Measurements from ENCODE around the gene SLC37A3. TPM values are rescaled to one million over a fixed set of nuclear protein-coding genes. Genes with fewer than 3 reads are reported as not detected.
"Not testable (repeated sequence)": the region's sequence is repeated elsewhere in the genome, so short reads cannot be mapped to it uniquely, and the experiment has no call there.

Gene SLC37A3
- total RNA-seq, 1 donor from 2014 or later = 37.0 TPM

GRCh38 chr7:140322759-140323158 is 75.6 kb downstream of the SLC37A3 start:
- no peak for DNase-seq (ENCODE audit: low read depth)
- H3K4me3 ChIP-seq (ENCODE audit: low read depth, low read length) = no peak overlapping the region
- TF ChIP-seq CTCF (conservative IDR thresholded peaks at IDR 0.05; ENCODE audit: low read depth, low read length) = no peak

GRCh38 chr7:140320078-140320477 is 78.3 kb downstream of the SLC37A3 start:
- DNase-seq (ENCODE audit: low read depth); H3K4me3 ChIP-seq (ENCODE audit: low read depth, low read length): not testable (repeated sequence)

- H3K4me3 ChIP-seq (ENCODE audit: low read depth, low read length) = no peak overlapping the region
- DNase-seq (ENCODE audit: low read depth) = no peak
- no peak for TF ChIP-seq CTCF (conservative IDR thresholded peaks at IDR 0.05; ENCODE audit: low read depth, low read length)
These were observed 80.3 kb downstream of the SLC37A3 start for GRCh38 chr7:140317999-140318398.

GRCh38 chr7:140317597-140317996 is 80.7 kb downstream of the SLC37A3 start:
- no peak overlapping the region for H3K4me3 ChIP-seq (ENCODE audit: low read depth, low read length)
- DNase-seq (ENCODE audit: low read depth) = no peak
- TF ChIP-seq CTCF (conservative IDR thresholded peaks at IDR 0.05; ENCODE audit: low read depth, low read length) = no peak

- no peak for TF ChIP-seq CTCF (conservative IDR thresholded peaks at IDR 0.05; ENCODE audit: low read depth, low read length)
- peak; percentile 73 for DNase-seq (ENCODE audit: low read depth)
- H3K4me3 ChIP-seq (ENCODE audit: low read depth, low read length) = peak overlapping the region; percentile 23
These were observed 82.1 kb downstream of the SLC37A3 start for GRCh38 chr7:140316165-140316661.

- DNase-seq (ENCODE audit: low read depth) = no peak
- TF ChIP-seq CTCF (conservative IDR thresholded peaks at IDR 0.05; ENCODE audit: low read depth, low read length) = no peak
- H3K4me3 ChIP-seq (ENCODE audit: low read depth, low read length) = peak overlapping the region; percentile 23
These were observed 82.7 kb downstream of the SLC37A3 start for GRCh38 chr7:140315498-140316164.

- no peak for TF ChIP-seq CTCF (conservative IDR thresholded peaks at IDR 0.05; ENCODE audit: low read depth, low read length)
- no peak for DNase-seq (ENCODE audit: low read depth)
- H3K4me3 ChIP-seq (ENCODE audit: low read depth, low read length) = no peak overlapping the region
These were observed 83.5 kb downstream of the SLC37A3 start for GRCh38 chr7:140314573-140315480.
